CD4-positive, alpha-beta T cell treated with Interleukin-10 for 1 hour (primary cell): ENCODE results near the gene GPC6.
"Not testable (repeated sequence)": the region's sequence is repeated elsewhere in the genome, so short reads cannot be mapped to it uniquely, and the experiment has no call there.

Experiments
- DNase-seq: peaks from one replicate; pipeline ENCODE4 v3.0.0-alpha.2; 2020

GPC6 gene

GRCh38 chr13:93270769-93271742 lies 44.4 kb downstream of the GPC6 start:
- DNase-seq = no peak

GRCh38 chr13:93279982-93280381 lies 53.4 kb downstream of the GPC6 start:
- DNase-seq = no peak

DNA sequence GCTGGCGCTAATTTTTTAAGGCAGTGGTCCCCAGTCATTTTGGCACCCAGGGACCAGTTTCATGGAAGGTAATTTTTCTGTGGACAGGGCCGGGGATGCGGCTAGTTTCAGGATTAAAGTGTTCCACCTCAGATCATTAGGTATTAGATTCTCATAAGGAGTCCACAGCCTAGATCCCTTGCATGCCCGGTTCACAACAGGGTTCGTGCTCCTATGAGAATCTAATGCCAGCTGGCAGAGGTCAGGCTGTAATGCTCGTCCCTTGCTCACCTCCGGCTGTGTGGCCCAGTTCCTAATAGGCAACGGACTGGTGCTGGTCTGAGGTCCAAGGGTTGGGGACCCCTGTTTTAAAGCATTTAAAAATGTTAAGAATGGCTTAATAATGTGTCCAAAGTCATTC lies 54.1 kb downstream of the GPC6 start:
- no peak for DNase-seq

DNA sequence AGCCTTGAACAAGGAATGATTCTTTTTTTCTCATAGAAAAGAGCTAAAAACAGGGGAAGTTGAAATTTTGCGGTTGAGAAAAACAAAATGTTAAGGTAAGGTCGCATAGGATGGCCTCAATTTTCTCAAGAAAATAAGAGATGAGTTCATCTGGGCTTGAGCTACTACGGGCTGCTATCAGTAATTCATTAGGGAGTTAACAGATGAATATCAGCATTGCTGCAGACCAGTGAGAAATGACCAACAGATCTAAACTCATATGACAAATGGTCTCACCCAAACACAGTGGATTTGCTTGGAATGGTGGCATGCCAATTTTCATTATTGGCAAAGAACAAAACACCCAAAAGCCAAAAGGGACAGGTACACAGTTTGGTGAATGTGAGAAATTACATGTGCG lies 56.6 kb downstream of the GPC6 start:
- DNase-seq = no peak

DNA sequence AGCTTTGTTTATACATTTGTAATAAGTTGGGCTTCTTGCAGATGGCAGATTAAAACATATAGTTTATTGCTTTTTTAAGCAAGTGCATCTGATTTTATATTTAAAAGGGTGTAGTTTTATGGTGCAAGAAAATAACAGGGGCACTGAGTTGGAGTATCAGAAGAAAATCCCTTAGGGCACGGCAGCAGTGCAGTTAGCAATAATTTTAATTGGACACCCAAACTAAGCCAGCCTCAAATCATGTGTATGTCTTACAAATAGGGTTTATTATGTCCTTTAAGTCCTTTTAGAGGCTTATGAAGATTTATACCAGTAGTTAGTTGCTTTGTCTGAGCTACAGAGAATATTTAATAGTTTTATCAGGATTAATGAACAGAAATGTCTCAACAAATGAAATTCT lies 57.5 kb downstream of the GPC6 start:
- DNase-seq = no peak

DNA sequence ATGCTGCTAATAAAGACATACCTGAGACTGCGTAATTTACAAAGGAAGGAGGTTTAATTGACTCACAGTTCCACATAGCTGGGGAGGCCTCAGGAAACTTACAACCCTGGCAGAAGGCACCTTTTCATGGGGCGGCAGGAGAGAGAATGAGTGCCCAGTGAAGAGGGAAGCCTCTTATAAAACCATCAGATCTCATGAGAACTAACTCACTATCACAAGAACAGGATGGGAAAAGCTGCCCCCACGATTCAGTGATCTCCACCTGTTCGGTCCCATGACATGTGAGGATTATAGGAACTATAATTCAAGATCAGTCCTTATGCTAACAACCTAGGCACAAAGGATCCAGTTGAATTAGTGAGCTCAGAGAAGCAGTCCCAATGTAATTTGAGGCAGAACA lies 59.4 kb downstream of the GPC6 start:
- DNase-seq = no peak

- no peak for DNase-seq
These were observed 62.4 kb downstream of the GPC6 start for GRCh38 chr13:93289053-93289452.

DNA sequence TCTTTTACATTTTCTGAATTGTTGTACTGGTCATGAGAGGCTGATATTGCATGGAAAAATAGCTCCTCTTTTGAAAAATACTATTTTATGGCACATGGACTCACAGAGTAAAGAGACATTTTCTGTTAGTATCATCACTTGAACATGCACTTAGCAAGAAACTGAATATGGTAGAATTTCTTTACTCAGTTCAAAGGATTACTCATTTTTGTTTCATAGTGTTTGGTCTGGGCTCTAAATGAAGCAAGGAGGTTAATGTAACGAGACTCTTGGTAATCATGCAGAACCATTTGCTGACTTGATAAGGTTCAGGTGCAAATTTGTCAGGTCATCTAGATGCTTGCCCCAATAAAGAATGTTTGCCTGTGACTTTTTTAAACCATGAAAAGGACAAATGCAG lies 63.2 kb downstream of the GPC6 start:
- no peak for DNase-seq

DNA sequence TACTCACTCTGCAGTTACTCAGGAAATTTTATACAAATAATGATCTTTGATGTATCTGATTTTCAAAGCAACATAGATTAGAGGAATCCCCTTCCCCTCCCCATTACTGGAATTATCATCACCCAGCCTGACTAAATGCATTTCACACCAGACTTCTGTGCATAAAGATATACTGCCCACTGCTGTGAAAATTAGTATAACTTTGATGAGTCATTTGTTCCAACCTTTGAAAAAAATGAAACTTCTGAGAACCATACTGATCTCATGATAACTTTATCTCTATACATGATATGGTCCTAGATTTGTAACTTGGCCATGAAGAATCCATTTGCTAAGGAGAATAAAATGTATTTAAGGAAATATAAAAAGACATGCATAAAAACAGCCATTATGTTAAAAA lies 63.9 kb downstream of the GPC6 start:
- DNase-seq = no peak

DNA sequence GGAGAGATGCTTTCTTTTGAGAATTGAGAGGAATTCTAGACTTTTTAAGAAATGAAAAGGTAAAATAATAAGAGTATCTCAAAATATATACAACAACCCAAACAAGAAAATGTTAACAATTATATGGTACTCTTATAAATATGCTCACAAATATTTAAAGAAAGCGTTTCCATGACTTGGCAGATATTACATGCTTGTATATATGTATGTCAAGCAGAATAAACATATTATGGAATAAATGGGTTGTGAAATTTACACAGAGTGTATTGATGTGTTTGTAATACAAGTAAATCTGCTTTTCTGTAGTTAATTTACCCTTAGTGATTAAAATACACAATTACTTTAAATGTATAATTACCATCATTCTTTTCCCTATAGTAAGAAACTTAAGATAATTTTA lies 65.8 kb downstream of the GPC6 start:
- DNase-seq = no peak

- DNase-seq = no peak
These were observed 67.1 kb downstream of the GPC6 start for GRCh38 chr13:93293710-93294109.

GRCh38 chr13:93296584-93296983 lies 70.0 kb downstream of the GPC6 start:
- DNase-seq = no peak

DNA sequence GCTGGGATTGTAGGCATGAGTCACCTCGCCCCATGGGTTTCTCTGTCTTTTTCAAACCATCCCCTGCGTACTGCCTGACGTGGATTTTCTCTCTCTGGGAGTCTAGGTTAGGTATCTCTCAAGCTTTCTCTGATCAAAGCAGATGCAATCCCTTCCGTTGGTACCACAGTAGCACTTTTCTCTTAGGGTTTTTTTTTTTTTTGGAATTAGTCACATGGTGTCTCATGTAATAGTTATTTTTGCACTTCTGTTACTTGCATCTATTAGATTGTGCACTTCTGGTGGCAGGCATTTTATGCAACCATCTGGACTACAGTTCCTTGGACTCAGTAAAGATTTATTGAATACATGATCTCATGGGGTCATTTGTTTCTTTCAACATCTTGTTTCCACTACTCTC lies 72.1 kb downstream of the GPC6 start:
- no peak for DNase-seq

GRCh38 chr13:93304134-93304533 lies 77.5 kb downstream of the GPC6 start:
- DNase-seq = no peak

- DNase-seq = no peak
These were observed 78.4 kb downstream of the GPC6 start for GRCh38 chr13:93304868-93305613.

GRCh38 chr13:93305886-93306285 lies 79.3 kb downstream of the GPC6 start:
- DNase-seq = no peak

GRCh38 chr13:93307136-93307535 lies 80.5 kb downstream of the GPC6 start:
- DNase-seq = no peak

GRCh38 chr13:93307651-93308050 lies 81.0 kb downstream of the GPC6 start:
- no peak for DNase-seq

DNA sequence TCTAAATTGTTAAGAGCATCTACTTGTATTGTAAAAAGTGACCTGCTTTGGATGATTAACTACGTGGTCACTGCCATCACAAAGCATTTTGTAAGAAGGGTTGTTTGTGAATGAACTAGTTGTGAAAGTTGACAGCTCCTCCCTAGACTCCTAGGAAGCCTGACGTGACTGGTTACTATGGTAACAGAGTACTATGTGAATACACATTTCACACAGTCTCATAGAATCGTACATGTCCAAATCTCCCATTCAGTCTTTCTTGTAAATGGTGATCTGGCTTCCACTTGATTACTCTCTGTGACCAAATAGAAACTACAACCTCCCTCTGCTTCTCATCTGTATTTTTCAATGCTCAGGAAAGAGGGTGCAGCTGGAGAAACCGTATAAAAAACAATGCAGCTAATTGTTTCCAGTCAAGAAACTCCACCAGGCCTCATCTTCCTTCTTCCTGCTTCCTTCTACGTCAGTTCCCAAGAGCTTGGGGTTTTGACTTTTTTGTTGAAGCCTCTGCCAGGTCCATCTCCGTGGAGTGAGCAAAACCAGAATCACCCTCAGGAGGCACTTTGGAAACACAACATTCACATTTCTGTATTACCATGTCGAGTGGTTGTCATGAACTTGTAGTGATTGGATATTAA lies 83.4 kb downstream of the GPC6 start:
- no peak for DNase-seq

DNA sequence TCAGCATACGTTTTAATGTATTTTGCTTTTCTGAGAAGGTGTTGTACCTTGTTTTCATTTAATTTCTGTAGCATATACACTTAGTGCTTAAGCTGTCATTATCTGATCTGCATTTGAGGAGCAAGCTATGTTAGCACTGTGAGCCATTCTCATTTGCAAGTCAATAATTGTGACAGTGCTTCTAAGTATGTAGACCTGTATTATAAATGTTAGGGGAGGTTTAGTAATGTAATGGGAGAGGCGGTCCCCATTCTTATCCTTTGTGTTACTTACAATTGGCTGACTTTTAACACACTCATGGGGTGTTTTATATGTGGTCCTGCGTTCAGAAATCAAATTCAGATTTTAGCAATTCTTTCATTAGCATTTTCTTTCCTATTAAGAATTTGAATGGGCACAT lies 90.2 kb downstream of the GPC6 start:
- no peak for DNase-seq

- no peak for DNase-seq
These were observed 92.1 kb downstream of the GPC6 start for GRCh38 chr13:93318534-93319254.

DNA sequence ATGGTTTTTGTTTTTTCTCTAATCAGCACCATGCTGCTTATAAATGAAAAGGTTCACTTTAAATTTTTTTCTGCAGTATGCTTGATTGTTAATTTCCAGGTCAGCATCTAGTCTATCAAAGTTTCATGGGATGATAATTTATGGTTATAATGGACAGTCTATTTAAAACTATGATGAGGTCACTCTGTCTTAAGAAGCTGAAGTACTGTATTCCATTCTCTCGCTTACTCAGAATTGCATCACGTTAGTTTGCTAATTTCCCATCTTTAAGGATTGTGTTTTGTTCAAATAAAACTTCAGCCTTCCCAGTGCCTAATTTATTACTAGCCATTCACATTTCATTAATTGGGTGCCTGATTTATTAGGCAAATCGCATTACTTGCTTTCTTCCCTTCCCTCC lies 94.3 kb downstream of the GPC6 start:
- DNase-seq = no peak

GRCh38 chr13:93323880-93324279 lies 97.3 kb downstream of the GPC6 start:
- not testable (repeated sequence) for DNase-seq
